Neural progenitor cell (in vitro differentiated cells): Measurements from ENCODE around the gene MYH9.

Experiments used
- EZH2 ChIP-seq: fragments of 200-600 bp; sonication (generic); IDR thresholded peaks from 2 replicates; pipeline ENCODE4 v1.6.1; 2017; ENCODE audit warnings: antibody characterized with exemption, mild to moderate bottlenecking, moderate library complexity
- TF ChIP-seq, protein P1 (sequence below): fragments of 200-600 bp; sonication (generic); IDR thresholded peaks from 2 replicates; pipeline ENCODE4 v1.5.1; 2017; ENCODE audit warnings: antibody characterized with exemption, mild to moderate bottlenecking

- no peak for TF ChIP-seq EZH2
- TF ChIP-seq, protein P1, sequence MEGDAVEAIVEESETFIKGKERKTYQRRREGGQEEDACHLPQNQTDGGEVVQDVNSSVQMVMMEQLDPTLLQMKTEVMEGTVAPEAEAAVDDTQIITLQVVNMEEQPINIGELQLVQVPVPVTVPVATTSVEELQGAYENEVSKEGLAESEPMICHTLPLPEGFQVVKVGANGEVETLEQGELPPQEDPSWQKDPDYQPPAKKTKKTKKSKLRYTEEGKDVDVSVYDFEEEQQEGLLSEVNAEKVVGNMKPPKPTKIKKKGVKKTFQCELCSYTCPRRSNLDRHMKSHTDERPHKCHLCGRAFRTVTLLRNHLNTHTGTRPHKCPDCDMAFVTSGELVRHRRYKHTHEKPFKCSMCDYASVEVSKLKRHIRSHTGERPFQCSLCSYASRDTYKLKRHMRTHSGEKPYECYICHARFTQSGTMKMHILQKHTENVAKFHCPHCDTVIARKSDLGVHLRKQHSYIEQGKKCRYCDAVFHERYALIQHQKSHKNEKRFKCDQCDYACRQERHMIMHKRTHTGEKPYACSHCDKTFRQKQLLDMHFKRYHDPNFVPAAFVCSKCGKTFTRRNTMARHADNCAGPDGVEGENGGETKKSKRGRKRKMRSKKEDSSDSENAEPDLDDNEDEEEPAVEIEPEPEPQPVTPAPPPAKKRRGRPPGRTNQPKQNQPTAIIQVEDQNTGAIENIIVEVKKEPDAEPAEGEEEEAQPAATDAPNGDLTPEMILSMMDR, result no peak
Measured at GRCh38 chr22:36323182-36323854, 64.4 kb downstream of the MYH9 start.
